WTC11 (cell line): ENCODE measurements around the gene C10orf67.

ENCODE experiments used
- CBFB ChIP-seq: sonication (generic); formaldehyde crosslinking; IDR thresholded peaks from 2 replicates; pipeline ENCODE4 v1.8.1; 2022; ENCODE audit warnings: mild to moderate bottlenecking, low read depth, missing genetic modification reagents
- CTCF ChIP-seq: fragments of 200-600 bp; IDR thresholded peaks from 2 replicates; pipeline ENCODE4 v1.8.0; 2022; ENCODE audit warnings: antibody characterized with exemption
- FOXP4 ChIP-seq: sonication (generic); formaldehyde crosslinking; IDR thresholded peaks from 2 replicates; pipeline ENCODE4 v1.8.0; 2022; ENCODE audit warnings: mild to moderate bottlenecking, missing genetic modification reagents
- HMGXB4 ChIP-seq: sonication (generic); formaldehyde crosslinking; IDR thresholded peaks from 2 replicates; pipeline ENCODE4 v1.8.1; 2023; ENCODE audit warnings: mild to moderate bottlenecking, moderate library complexity, missing genetic modification reagents
- IRF2 ChIP-seq: sonication (generic); formaldehyde crosslinking; IDR thresholded peaks from 2 replicates; pipeline ENCODE4 v1.8.0; 2022; ENCODE audit warnings: low read depth, missing genetic modification reagents, borderline replicate concordance
- JUN ChIP-seq: sonication (generic); formaldehyde crosslinking; IDR thresholded peaks from 2 replicates; pipeline ENCODE4 v1.8.0; 2023; ENCODE audit warnings: mild to moderate bottlenecking, missing genetic modification reagents
- KAT7 ChIP-seq: sonication (generic); formaldehyde crosslinking; IDR thresholded peaks from 2 replicates; pipeline ENCODE4 v1.8.1; 2023; ENCODE audit warnings: missing genetic modification reagents, mild to moderate bottlenecking, borderline replicate concordance
- USF1 ChIP-seq: sonication (generic); formaldehyde crosslinking; IDR thresholded peaks from 2 replicates; pipeline ENCODE4 v1.8.0; 2022; ENCODE audit warnings: mild to moderate bottlenecking, missing genetic modification reagents
- ZBTB43 ChIP-seq: sonication (generic); formaldehyde crosslinking; IDR thresholded peaks from 2 replicates; pipeline ENCODE4 v1.8.1; 2023; ENCODE audit warnings: mild to moderate bottlenecking, missing genetic modification reagents

GRCh38 chr10:23187155-23187554 lies 157.4 kb downstream of the C10orf67 start:
- TF ChIP-seq USF1 (CRISPR knock-in tag) (no peak), KAT7 (CRISPR knock-in tag) (no peak), CTCF (no peak), HMGXB4 (CRISPR knock-in tag) (no peak), FOXP4 (CRISPR knock-in tag) (no peak), ZBTB43 (CRISPR knock-in tag) (no peak), JUN (CRISPR knock-in tag) (no peak), IRF2 (no peak), CBFB (no peak)
